Uterine smooth muscle cell (primary cell): ENCODE results near the gene ADARB2. TPM values are rescaled to one million over a fixed set of nuclear protein-coding genes. Genes with fewer than 3 reads are reported as not detected.

Source experiments
- total RNA-seq: library from RNA; depleted of rRNA; stranded (reverse); fragments of >200 nt; gene quantifications from 2 replicates; pipeline ENCODE4 v1.2.3, GENCODE V29; 2014

Gene ADARB2
- total RNA-seq, result not detected in 2 replicates

GRCh38 chr10:1737222-1738061, at the start of gene ADARB2:
ADARB2 (minus strand) TSS chr10:1737525.

